Heart right ventricle (tissue), 16 donors: Measurements from ENCODE around the gene ADPRS. TPM values are rescaled to one million over a fixed set of nuclear protein-coding genes. Genes with fewer than 3 reads are reported as not detected.
A peak's percentile ranks its signal among the peaks of the same experiment; 100 is the strongest.

ENCODE experiments used
- ATAC-seq, 8 donors: fragments of 200-7000 bp; cut with Tn5 transposase; one replicate each; pipeline ENCODE4 v1.9.1; 2020; ENCODE audit warnings: mild to moderate bottlenecking in 8 of 8, moderate library complexity in 8 of 8, moderate number of reproducible peaks in 1 of 8
- DNase-seq, 2 donors: peaks; one replicate each; pipeline ENCODE4 v3.0.0-alpha.2; 2020
- H3K27ac ChIP-seq, 10 donors: fragments of 200-600 bp; sonication (generic) in 2 of 10; one replicate each; pipeline versions ENCODE4 v1.5.0 to v1.8.0; 2020 to 2022; ENCODE audit warnings: mild to moderate bottlenecking in 3 of 10
- H3K27me3 ChIP-seq, 7 donors: fragments of 200-600 bp; one replicate each; pipeline ENCODE4 v1.8.0; 2021 to 2022; ENCODE audit warnings: mild to moderate bottlenecking in 2 of 7
- H3K36me3 ChIP-seq, 9 donors: fragments of 200-600 bp; sonication (generic) in 1 of 9; one replicate each; pipeline versions ENCODE4 v1.5.0 to v1.8.0; 2020 to 2022; ENCODE audit warnings: mild to moderate bottlenecking in 2 of 9
- H3K4me1 ChIP-seq, 9 donors: fragments of 200-600 bp; sonication (generic) in 1 of 9; one replicate each; pipeline versions ENCODE4 v1.5.0 to v1.8.0; 2020 to 2022; ENCODE audit warnings: mild to moderate bottlenecking in 4 of 9
- H3K4me3 ChIP-seq, 10 donors: fragments of 200-600 bp; sonication (generic) in 2 of 10; one replicate each; pipeline versions ENCODE4 v1.5.0 to v1.8.0; 2020 to 2022; ENCODE audit warnings: mild to moderate bottlenecking in 7 of 10, moderate library complexity in 2 of 10
- H3K9me3 ChIP-seq, 11 donors: fragments of 200-600 bp in 10 of 11; sonication (generic) in 2 of 11; one replicate each; pipeline versions ENCODE4 v1.5.0 to v1.8.0; 2013 to 2022; ENCODE audit warnings: mild to moderate bottlenecking in 2 of 11, control low read depth in 1 of 11, moderate library complexity in 1 of 11
- CTCF ChIP-seq, 9 donors: fragments of 200-600 bp; sonication (generic) in 2 of 9; IDR thresholded peaks; one replicate each; pipeline versions ENCODE4 v1.5.0 to v1.8.0; 2021 to 2022; ENCODE audit warnings: antibody characterized with exemption in 9 of 9, mild to moderate bottlenecking in 5 of 9, moderate library complexity in 1 of 9
- WGBS, 2 donors: extraction: QIAGEN DNeasy Blood & Tissue Kit; methylation state at CpG; one replicate each; pipeline ENCODE4 v1.1.7; 2013; ENCODE audit warnings: inconsistent platforms in 1 of 2; 5-methylcytosine and 5-hydroxymethylcytosine counted together
- intact Hi-C, 10 donors: fragments of 100-400 bp; cut with DNase I; formaldehyde crosslinking; loops; one replicate each; pipeline versions ENCODE4 v1.11.1 to v1.14.2; 2022
- polyA plus RNA-seq, 2 donors: library from polyadenylated mRNA; stranded (reverse); fragments of 200-250 nt; gene quantifications; one replicate each; pipeline ENCODE4 v1.2.3, GENCODE V29; 2013
- total RNA-seq, 10 donors: library from RNA; stranded (reverse); fragmentation: NEBNext Ultra II Directional in 3 of 10; extraction: Animal tissue kit (Norgen Biotek cat#: 25700) in 3 of 10; gene quantifications; one replicate each; pipeline versions ENCODE4 v1.2.1 to v1.2.4, GENCODE V29; 2021 to 2023
- donor health status: Arrhythmogenic right ventricular cardiomyopathy.
- donor health status: ischemic (EF 13 %, LVEDD 7.1; RV severe dilation, severe dysfunction).
- donor health status: healthy with polysubstance abuse.
- donor health status: DM: no; HTN: yes; CAD: no.
- donor health status: DM: no; HTN: no; CAD: no.
- donor health status: ischemic (EF 25% LVEDD 6.9; RV normal size, moderate dysfunction).
- donor health status: ischemic (EF 25% LVEDD 5.7; RV mildly dilated, moderate dysfunction).
- donor health status: healthy.
- donor health status: DM: yes; HTN: yes; CAD: no.
- donor health status: Ischemic cardiomyopathy.
- donor health status: ischemic (EF 35%, LVEDD 5.7; RV mildly dilated, moderate dysfunction).
- donor health status: nonischemic (EF 11% LVEDD 7.7; RV severe dilation, severe dysfunction).
- donor health status: DM: yes; HTN: yes; CAD: no.
- donor health status: PGD.
- donor health status: ischemic (EF 29% LVEDD 5.4; RV normal size, mild dysfunction).
- donor health status: nonischemic (EF 23%, LVEDD 6.1; RV moderate dilation, normal function).

The ADPRS gene
- total and polyA plus RNA-seq, 12 donors, result 11.0 to 24.3 (median 15.6) TPM

- TF ChIP-seq CTCF (IDR thresholded peaks at IDR 0.05), result no peak
- H3K9me3 ChIP-seq, result no peaks in the 10 kb centered on the region
- H3K4me3 ChIP-seq, result no peak overlapping the region
- H3K4me1 ChIP-seq, result peaks cover 0 to 49% (median 5%) of the 10 kb centered on the region in 9 donors
- DNase-seq, result no peak
- intact Hi-C loops, result no loop called here
- no peak for ATAC-seq
- peak overlapping the region in 1 of 10 donors; percentile 67 for H3K27ac ChIP-seq
- WGBS, 2 donors, result 86 to 90% methylated on average over 12 of the region's 12 CpGs
- H3K36me3 ChIP-seq, result no peaks in the 10 kb centered on the region
- H3K27me3 ChIP-seq, result peaks cover 0 to 33% (median 10%) of the 10 kb centered on the region in 7 donors
These were observed 33.7 kb downstream of the ADPRS start for GRCh38 chr1:36122062-36123030.

GRCh38 chr1:36123356-36123755 is 34.7 kb downstream of the ADPRS start:
- WGBS, 2 donors, result 56 to 60% methylated on average over 8 of the region's 8 CpGs
- DNase-seq (no peak), ATAC-seq (peak in 6 of 8 donors; percentile 23 to 52 (median 50))
- H3K4me3 ChIP-seq, result peak overlapping the region in 1 of 10 donors; percentile 13
- peak overlapping the region in 1 of 10 donors; percentile 67 for H3K27ac ChIP-seq
- TF ChIP-seq CTCF (IDR thresholded peaks at IDR 0.05), result no peak
- no peaks in the 10 kb centered on the region for H3K36me3 ChIP-seq
- H3K9me3 ChIP-seq, result no peaks in the 10 kb centered on the region
- intact Hi-C loops, result no loop called here
- peaks cover 0 to 49% (median 5%) of the 10 kb centered on the region in 9 donors for H3K4me1 ChIP-seq
- peaks cover 0 to 33% (median 10%) of the 10 kb centered on the region in 7 donors for H3K27me3 ChIP-seq

- intact Hi-C loops, result no loop called here
- peak in 1 of 8 donors; percentile 6 for ATAC-seq
- peak overlapping the region in 4 of 10 donors; percentile 12 to 34 (median 20) for H3K4me3 ChIP-seq
These were observed 35.9 kb downstream of the ADPRS start for GRCh38 chr1:36124404-36125128.

More at GRCh38 chr1:36124404-36125128, 35.9 kb downstream of the ADPRS start:
- Histone ChIP-seq H3K27me3 (peaks cover 0 to 33% (median 10%) of the 10 kb centered on the region in 7 donors), H3K4me1 (peaks cover 0 to 45% (median 5%) of the 10 kb centered on the region in 9 donors), H3K27ac (no peak overlapping the region), H3K36me3 (no peaks in the 10 kb centered on the region), H3K9me3 (no peaks in the 10 kb centered on the region)
- 23 to 29% methylated on average over 27 to 42 of the region's 42 CpGs for WGBS, 2 donors
- no peak for DNase-seq
- no peak for TF ChIP-seq CTCF (IDR thresholded peaks at IDR 0.05)
